Hepatocyte (in vitro differentiated cells): ENCODE results near the gene TAS2R1.

Experiments
- EZH2 ChIP-seq: fragments of 200-600 bp; sonication (generic); IDR thresholded peaks from 2 replicates; pipeline ENCODE4 v1.6.1; 2016; ENCODE audit warnings: antibody characterized with exemption, mild to moderate bottlenecking, borderline replicate concordance
- EZH2phosphoT487 ChIP-seq: fragments of 200-600 bp; sonication (generic); IDR thresholded peaks from one replicate; pipeline ENCODE4 v1.6.1; 2018; ENCODE audit warnings: antibody characterized with exemption, mild to moderate bottlenecking, low read depth, moderate library complexity; ENCODE audit not compliant: unreplicated experiment, severe bottlenecking
- TF ChIP-seq, protein P1 (sequence below): fragments of 200-600 bp; sonication (generic); IDR thresholded peaks from 2 replicates; pipeline ENCODE4 v1.5.1; 2016; ENCODE audit warnings: antibody characterized with exemption, mild to moderate bottlenecking; ENCODE audit not compliant: poor library complexity

DNA sequence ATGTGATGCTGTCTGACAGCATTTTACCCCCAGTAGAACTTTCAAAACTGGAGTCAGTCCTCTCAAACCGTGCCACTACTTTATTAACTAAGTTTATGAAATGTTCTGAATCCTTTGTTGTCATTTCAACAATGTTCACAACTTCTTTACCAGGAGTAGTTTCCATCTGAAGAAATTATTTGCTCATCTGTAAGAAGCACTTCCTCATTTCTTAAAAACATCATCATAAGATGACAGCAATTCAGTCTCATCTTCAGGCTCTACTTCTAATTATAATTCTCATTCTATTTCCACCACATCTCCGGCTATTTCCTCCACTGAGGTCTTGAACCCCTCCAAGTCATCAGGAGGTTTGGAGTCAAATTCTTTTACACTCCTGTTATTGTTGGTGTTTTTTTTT, 2.3 kb upstream of the TAS2R1 start:
- TF ChIP-seq EZH2 (no peak), EZH2phosphoT487 (no peak)
- TF ChIP-seq, protein P1, sequence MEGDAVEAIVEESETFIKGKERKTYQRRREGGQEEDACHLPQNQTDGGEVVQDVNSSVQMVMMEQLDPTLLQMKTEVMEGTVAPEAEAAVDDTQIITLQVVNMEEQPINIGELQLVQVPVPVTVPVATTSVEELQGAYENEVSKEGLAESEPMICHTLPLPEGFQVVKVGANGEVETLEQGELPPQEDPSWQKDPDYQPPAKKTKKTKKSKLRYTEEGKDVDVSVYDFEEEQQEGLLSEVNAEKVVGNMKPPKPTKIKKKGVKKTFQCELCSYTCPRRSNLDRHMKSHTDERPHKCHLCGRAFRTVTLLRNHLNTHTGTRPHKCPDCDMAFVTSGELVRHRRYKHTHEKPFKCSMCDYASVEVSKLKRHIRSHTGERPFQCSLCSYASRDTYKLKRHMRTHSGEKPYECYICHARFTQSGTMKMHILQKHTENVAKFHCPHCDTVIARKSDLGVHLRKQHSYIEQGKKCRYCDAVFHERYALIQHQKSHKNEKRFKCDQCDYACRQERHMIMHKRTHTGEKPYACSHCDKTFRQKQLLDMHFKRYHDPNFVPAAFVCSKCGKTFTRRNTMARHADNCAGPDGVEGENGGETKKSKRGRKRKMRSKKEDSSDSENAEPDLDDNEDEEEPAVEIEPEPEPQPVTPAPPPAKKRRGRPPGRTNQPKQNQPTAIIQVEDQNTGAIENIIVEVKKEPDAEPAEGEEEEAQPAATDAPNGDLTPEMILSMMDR = no peak
